IMR-90 (cell line): Measurements from ENCODE around the gene C6orf89. TPM values are rescaled to one million over a fixed set of nuclear protein-coding genes. Genes with fewer than 3 reads are reported as not detected.

Source experiments
- ATAC-seq: fragments of 200-7000 bp; cut with Tn5 transposase; 2 replicates; pipeline ENCODE4 v1.9.1; 2020; ENCODE audit warnings: low read depth, mild to moderate bottlenecking, moderate library complexity
- BruUV-seq: library from RNA; stranded (reverse); fragments of 400-500 nt; replicated peaks from 2 replicates; lab custom pipeline; 2021; lab: Mats Ljungman, UMichigan
- CTCF ChIA-PET: fragments of 300-600 bp; formaldehyde crosslinking; extraction: SDS; loops from one replicate; lab custom pipeline; 2021; ENCODE audit warnings: antibody characterized with exemption; lab: Yijun Ruan, JAX
- POLR2A ChIA-PET: fragments of 300-600 bp; sonication (Branson Sonifier 250); formaldehyde crosslinking; loops from one replicate; lab custom pipeline; 2022; ENCODE audit warnings: antibody characterized with exemption; ENCODE audit not compliant: unreplicated experiment; lab: Charles Lee
- DNase-seq: peaks from one replicate; pipeline ENCODE4 v3.0.0; 2013
- H2AFZ ChIP-seq: replicated peaks from 2 replicates; pipeline ENCODE3; 2013; ENCODE audit warnings: low read length, mild to moderate bottlenecking; ENCODE audit not compliant: poor library complexity
- H2AK5ac ChIP-seq: 2 replicates; pipeline ENCODE4 v1.6.1; 2013; ENCODE audit warnings: low read depth, low read length, inconsistent platforms
- H2AK9ac ChIP-seq: replicated peaks from 2 replicates; pipeline ENCODE3; 2013; ENCODE audit warnings: mild to moderate bottlenecking, low read depth, low read length, moderate library complexity; ENCODE audit not compliant: poor library complexity
- H2BK120ac ChIP-seq: 2 replicates; pipeline ENCODE4 v1.6.1; 2013; ENCODE audit warnings: low read depth, low read length, inconsistent platforms
- H2BK15ac ChIP-seq: 3 replicates; pipeline ENCODE4 v1.6.1; 2013; ENCODE audit warnings: low read depth, low read length, inconsistent platforms
- H2BK20ac ChIP-seq: 2 replicates; pipeline ENCODE4 v1.6.1; 2013; ENCODE audit warnings: low read depth, mild to moderate bottlenecking, inconsistent platforms, low read length, moderate library complexity
- H2BK5ac ChIP-seq: 2 replicates; pipeline ENCODE4 v1.6.1; 2013; ENCODE audit warnings: mild to moderate bottlenecking, low read depth, low read length, inconsistent platforms; ENCODE audit not compliant: poor library complexity, severe bottlenecking
- H3K14ac ChIP-seq: replicated peaks from 2 replicates; pipeline ENCODE4 v1.6.1; 2013; ENCODE audit warnings: low read depth, low read length, inconsistent platforms
- H3K18ac ChIP-seq: 2 replicates; pipeline ENCODE4 v1.6.1; 2013; ENCODE audit warnings: low read depth, low read length, control low read depth
- H3K23ac ChIP-seq: 2 replicates; pipeline ENCODE4 v1.6.1; 2013; ENCODE audit warnings: low read depth, low read length, inconsistent platforms
- H3K27ac ChIP-seq: 2 replicates; pipeline ENCODE4 v1.5.1; 2013; ENCODE audit warnings: mild to moderate bottlenecking, control low read depth, low read length; ENCODE audit not compliant: insufficient read depth
- H3K27me3 ChIP-seq: 2 replicates; pipeline ENCODE4 v1.6.1; 2013; ENCODE audit warnings: low read length; ENCODE audit not compliant: control insufficient read depth, insufficient read depth
- H3K36me3 ChIP-seq: 2 replicates; pipeline ENCODE4 v1.6.1; 2013; ENCODE audit warnings: low read length, mixed read lengths; ENCODE audit not compliant: control insufficient read depth, insufficient read depth
- H3K4ac ChIP-seq: 2 replicates; pipeline ENCODE4 v1.6.1; 2013; ENCODE audit warnings: low read depth, low read length, inconsistent platforms
- H3K4me1 ChIP-seq: 2 replicates; pipeline ENCODE4 v1.6.1; 2013; ENCODE audit warnings: low read length, mixed read lengths; ENCODE audit not compliant: control insufficient read depth, insufficient read depth
- H3K4me2 ChIP-seq: 2 replicates; pipeline ENCODE4 v1.6.1; 2013; ENCODE audit warnings: low read depth, mild to moderate bottlenecking, control low read depth, low read length, moderate library complexity
- H3K4me3 ChIP-seq: 2 replicates; pipeline ENCODE4 v1.5.1; 2013; ENCODE audit warnings: low read depth, mild to moderate bottlenecking, control low read depth, low read length, moderate library complexity; ENCODE audit not compliant: insufficient read depth
- H3K56ac ChIP-seq: 2 replicates; pipeline ENCODE4 v1.6.1; 2013; ENCODE audit warnings: low read length, inconsistent platforms; ENCODE audit not compliant: insufficient read depth; ENCODE audit errors: extremely low read depth
- H3K79me1 ChIP-seq, 2 experiments: 2 replicates each; pipeline ENCODE4 v1.6.1; 2013; ENCODE audit warnings: low read length in 2 of 2, inconsistent platforms in 1 of 2, low read depth in 1 of 2
- H3K9ac ChIP-seq: 2 replicates; pipeline ENCODE4 v1.6.1; 2013; ENCODE audit warnings: low read depth, low read length, control low read depth
- H3K9me1 ChIP-seq: 2 replicates; pipeline ENCODE4 v1.6.1; 2013; ENCODE audit warnings: low read length, inconsistent platforms; ENCODE audit not compliant: insufficient read depth
- H3K9me3 ChIP-seq: 2 replicates; pipeline ENCODE4 v1.6.1; 2013; ENCODE audit warnings: low read length; ENCODE audit not compliant: control insufficient read depth, insufficient read depth
- H4K20me1 ChIP-seq: 2 replicates; pipeline ENCODE4 v1.6.1; 2013; ENCODE audit warnings: low read length, inconsistent platforms; ENCODE audit not compliant: insufficient read depth
- H4K5ac ChIP-seq: 2 replicates; pipeline ENCODE4 v1.6.1; 2013; ENCODE audit warnings: mild to moderate bottlenecking, low read depth, low read length, control low read depth
- H4K8ac ChIP-seq, 2 experiments: 2 replicates each; pipeline ENCODE4 v1.6.1; 2013; ENCODE audit warnings: low read depth in 2 of 2, low read length in 2 of 2, control low read depth in 1 of 2, inconsistent platforms in 1 of 2
- H4K91ac ChIP-seq: 2 replicates; pipeline ENCODE4 v1.6.1; 2013; ENCODE audit warnings: low read depth, low read length, inconsistent platforms; ENCODE audit not compliant: insufficient read depth
- BHLHE40 ChIP-seq: fragments of 150-350 bp; IDR thresholded peaks from 2 replicates; pipeline ENCODE4 v1.6.1; 2016; ENCODE audit warnings: mild to moderate bottlenecking, low read depth, low read length
- CEBPB ChIP-seq: IDR thresholded peaks from 2 replicates; pipeline ENCODE4 v1.6.1; 2012; ENCODE audit warnings: low read depth, low read length, improper control_type of control experiment
- CHD1 ChIP-seq: IDR thresholded peaks from 2 replicates; pipeline ENCODE4 v1.6.1; 2012; ENCODE audit warnings: low read depth, low read length, improper control_type of control experiment
- CTCF ChIP-seq: conservative IDR thresholded peaks from 2 replicates; pipeline ENCODE4 v1.5.1; 2012; ENCODE audit warnings: mild to moderate bottlenecking, low read depth, low read length, improper control_type of control experiment
- NFE2L2 ChIP-seq: fragments of 150-350 bp; IDR thresholded peaks from 2 replicates; pipeline ENCODE4 v1.6.1; 2016; ENCODE audit warnings: low read depth, mild to moderate bottlenecking, low read length
- POLR2A ChIP-seq: IDR thresholded peaks from 2 replicates; pipeline ENCODE4 v1.6.1; 2012; ENCODE audit warnings: mild to moderate bottlenecking, low read depth, low read length
- RAD21 ChIP-seq: IDR thresholded peaks from 2 replicates; pipeline ENCODE4 v1.6.1; 2012; ENCODE audit warnings: low read length, improper control_type of control experiment
- WGBS, 2 experiments: methylation state at CpG; one replicate each; pipeline versions ENCODE4 v1.1.5 to v1.1.7; 2013; ENCODE audit warnings: missing lambda C conversion rate in 2 of 2; ENCODE audit not compliant: insufficient read length in 1 of 2; ENCODE audit errors: extremely low coverage in 2 of 2; 5-methylcytosine and 5-hydroxymethylcytosine counted together
- dilution Hi-C: fragments of 300-500 bp; cut with HindIII; formaldehyde crosslinking; loops from one replicate; pipeline ENCODE4 v1.14.3; 2018; ENCODE audit warnings: low sequenced_read_pairs; ENCODE audit not compliant: unreplicated experiment
- in situ Hi-C: fragments of 300-500 bp; cut with MboI; formaldehyde crosslinking; loops from 3 replicates; pipeline ENCODE4 v1.14.3; 2019; ENCODE audit warnings: low sequenced_read_pairs, inconsistent platforms, mixed read lengths
- intact Hi-C: fragments of 100-400 bp; cut with micrococcal nuclease; formaldehyde crosslinking; loops from 2 replicates; pipeline ENCODE4 v1.10.0; 2022
- polyA plus RNA-seq, 3 experiments: library from polyadenylated mRNA; depleted of rRNA; stranded (reverse); fragments of >200 nt; gene quantifications; 2 replicates each; pipeline ENCODE4 v1.2.3, GENCODE V29; 2012; ENCODE audit warnings: low replicate concordance in 1 of 3
- total RNA-seq: library from RNA; depleted of rRNA; stranded (reverse); fragments of >200 nt; gene quantifications from 2 replicates; pipeline ENCODE4 v1.2.3, GENCODE V29; 2012

C6orf89 gene
- total and polyA plus RNA-seq, 2 of the 4 experiments (the other 2 are of a cell fraction) = 30.8 to 52.3 TPM

- peak overlapping the region; percentile 86 for H2BK5ac ChIP-seq
- no peaks in the 10 kb centered on the region for H4K20me1 ChIP-seq
- BruUV-seq = no TSS peak
- peak overlapping the region; percentile 60 for H3K4me3 ChIP-seq
- no peaks in the 10 kb centered on the region for H3K9me3 ChIP-seq
- H3K27ac ChIP-seq = peak overlapping the region; percentile 89
- ATAC-seq (no peak; the same call in 1 of the 2 replicates), DNase-seq (peak; percentile 35)
- peaks cover 4% of the 10 kb centered on the region for H3K4me1 ChIP-seq
- no peaks in the 10 kb centered on the region for H3K27me3 ChIP-seq
- peak overlapping the region; percentile 96; the same call in 1 of the 2 replicates for H3K23ac ChIP-seq
- peaks cover 25 to 35% of the 10 kb centered on the region in 2 experiments for H3K79me1 ChIP-seq
- peak overlapping the region; percentile 44; the same call in 1 of the 2 replicates for H2BK20ac ChIP-seq
- H3K9me1 ChIP-seq = 0 out of 2 replicates have a peak, but pooled peaks cover 6% of the 10 kb centered on the region
- peak overlapping the region; percentile 98; the same call in 1 of the 2 replicates for H2BK120ac ChIP-seq
- peak overlapping the region; percentile 79 for H2AK5ac ChIP-seq
- H2BK15ac ChIP-seq = peak overlapping the region; percentile 98; the same call in 1 of the 3 replicates
- peaks cover 4% of the 10 kb centered on the region for H3K36me3 ChIP-seq
- dilution Hi-C loops (no loop called here), in situ Hi-C loops (no loop called here), intact Hi-C loops (loop anchor here (2.0 kb wide), 1 partner anchor 107 kb away; no protein-coding TSS in a partner anchor)
- ChIA-PET CTCF (interaction anchor here (0.6 to 1.8 kb wide), 6 partner anchors 11 to 839 kb away, joined by 3 to 8 read pairs (median 4); no protein-coding TSS in a partner anchor), POLR2A (interaction anchor here (0.6 kb wide), 1 partner anchor 115 kb away, joined by 3 read pairs; no protein-coding TSS in a partner anchor)
- H3K18ac ChIP-seq = peak overlapping the region; percentile 8; the same call in 1 of the 2 replicates
- peak overlapping the region; percentile 100 for H3K14ac ChIP-seq
- H4K5ac ChIP-seq = peak overlapping the region; percentile 53
- peak overlapping the region; percentile 99 for H4K91ac ChIP-seq
- peak overlapping the region; percentile 99 for H3K56ac ChIP-seq
- no CpG with 5 or more reads among the region's 11 CpGs for WGBS, 2 experiments
- peak overlapping the region; percentile 72 for H3K4me2 ChIP-seq
- peak overlapping the region; percentile 93 for H2AFZ ChIP-seq
- peak overlapping the region; percentile 50 for H2AK9ac ChIP-seq
- TF ChIP-seq CTCF (no peak), POLR2A (no peak), CEBPB (peak; percentile 32; the same call in 1 of the 2 replicates), RAD21 (0 out of 2 replicates have a peak, but pooled peaks have one; percentile 19), NFE2L2 (no peak), BHLHE40 (no peak), CHD1 (no peak)
- H3K4ac ChIP-seq = peak overlapping the region; percentile 100
- H4K8ac ChIP-seq = peak overlapping the region; percentile 90 to 100
- peak overlapping the region; percentile 95 for H3K9ac ChIP-seq
Observed at GRCh38 chr6:36873612-36874442, 11.9 kb upstream of the C6orf89 start.
